Effector memory CD8-positive, alpha-beta T cell (primary cell): ENCODE measurements around the gene COX11.

Experiments
- ATAC-seq: fragments of 150-1000 bp; cut with Tn5 transposase; replicated peaks from 2 replicates; pipeline ENCODE4 v1.10.0; 2021; ENCODE audit warnings: mild to moderate bottlenecking, moderate library complexity
- DNase-seq, 3 experiments: peaks; one replicate each; pipeline ENCODE4 v3.0.0; 2021
- H3K27ac Mint-ChIP-seq, 2 donors: one replicate each; pipeline ENCODE4 v1.8.0; 2022; ENCODE audit warnings: mild to moderate bottlenecking in 2 of 2, mixed read lengths in 2 of 2, moderate library complexity in 2 of 2
- H3K27me3 Mint-ChIP-seq, 2 donors: one replicate each; pipeline ENCODE4 v1.8.0; 2022; ENCODE audit warnings: mixed read lengths in 2 of 2
- H3K36me3 Mint-ChIP-seq: one replicate; pipeline ENCODE4 v1.8.0; 2022; ENCODE audit warnings: mild to moderate bottlenecking, moderate library complexity, mixed read lengths; ENCODE audit not compliant: insufficient read depth
- H3K4me1 Mint-ChIP-seq, 2 donors: one replicate each; pipeline ENCODE4 v1.8.0; 2022; ENCODE audit warnings: low read depth in 2 of 2, mixed read lengths in 2 of 2
- H3K4me3 Mint-ChIP-seq, 2 donors: one replicate each; pipeline ENCODE4 v1.8.0; 2022; ENCODE audit warnings: mild to moderate bottlenecking in 2 of 2, mixed read lengths in 2 of 2, moderate library complexity in 2 of 2
- H3K9me3 Mint-ChIP-seq, 2 donors: one replicate each; pipeline ENCODE4 v1.8.0; 2022; ENCODE audit warnings: mixed read lengths in 2 of 2

The COX11 gene

DNA sequence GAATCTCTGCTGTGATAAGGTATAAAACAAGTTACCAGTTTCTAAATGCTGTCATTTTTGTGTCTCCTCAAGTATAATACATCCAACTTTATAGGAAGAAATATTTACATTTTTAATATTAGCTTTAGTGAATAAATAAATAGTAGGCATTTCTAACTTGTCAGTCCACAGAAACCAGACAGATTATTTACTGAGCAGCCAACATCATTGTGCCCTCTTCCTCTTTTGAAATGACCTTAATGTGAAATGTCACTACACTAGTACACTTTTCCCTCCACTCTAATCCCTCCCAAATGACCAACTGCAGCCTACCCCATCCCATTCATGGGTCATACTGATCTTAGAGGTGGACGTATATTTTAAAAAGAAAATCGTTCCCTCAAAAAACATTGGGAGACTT is 9.3 kb upstream of the COX11 start:
- H3K4me1 Mint-ChIP-seq: no peaks in the 10 kb centered on the region
- ATAC-seq: no peak
- no peak overlapping the region for H3K27ac Mint-ChIP-seq
- no peaks in the 10 kb centered on the region for H3K9me3 Mint-ChIP-seq
- DNase-seq: no peak
- H3K36me3 Mint-ChIP-seq: no peaks in the 10 kb centered on the region
- H3K27me3 Mint-ChIP-seq: no peaks in the 10 kb centered on the region
- no peak overlapping the region for H3K4me3 Mint-ChIP-seq

DNA sequence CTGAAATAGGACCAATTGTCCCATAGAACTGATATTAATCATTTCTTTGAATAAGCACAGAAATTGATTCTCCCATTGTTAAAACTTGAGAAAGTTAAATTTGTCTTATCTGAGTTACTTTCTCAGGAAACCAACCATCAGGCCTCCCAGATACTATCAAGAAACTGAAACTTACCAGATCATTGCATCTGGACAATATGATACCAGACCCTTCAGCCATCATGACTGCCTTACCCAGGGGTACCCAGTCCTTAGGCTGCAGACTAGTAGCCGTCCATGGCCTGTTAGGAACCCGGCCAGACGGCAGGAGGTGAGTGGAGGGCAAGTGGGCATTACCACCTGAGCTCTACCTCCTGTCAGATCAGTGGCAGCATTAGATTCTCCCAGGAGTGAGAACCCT is 7.9 kb upstream of the COX11 start:
- Mint-ChIP-seq H3K36me3 (no peaks in the 10 kb centered on the region), H3K27me3 (no peaks in the 10 kb centered on the region), H3K27ac (no peak overlapping the region), H3K4me3 (no peak overlapping the region), H3K9me3 (no peaks in the 10 kb centered on the region), H3K4me1 (no peaks in the 10 kb centered on the region)
- no peak for ATAC-seq
- no peak for DNase-seq

GRCh38 chr17:54974759-54975158 is 6.3 kb upstream of the COX11 start:
- ATAC-seq (no peak), DNase-seq (no peak)
- Mint-ChIP-seq H3K4me1 (peaks cover 0 to 5% of the 10 kb centered on the region in 2 donors), H3K9me3 (no peaks in the 10 kb centered on the region), H3K36me3 (no peaks in the 10 kb centered on the region), H3K4me3 (no peak overlapping the region), H3K27ac (no peak overlapping the region), H3K27me3 (no peaks in the 10 kb centered on the region)

DNA sequence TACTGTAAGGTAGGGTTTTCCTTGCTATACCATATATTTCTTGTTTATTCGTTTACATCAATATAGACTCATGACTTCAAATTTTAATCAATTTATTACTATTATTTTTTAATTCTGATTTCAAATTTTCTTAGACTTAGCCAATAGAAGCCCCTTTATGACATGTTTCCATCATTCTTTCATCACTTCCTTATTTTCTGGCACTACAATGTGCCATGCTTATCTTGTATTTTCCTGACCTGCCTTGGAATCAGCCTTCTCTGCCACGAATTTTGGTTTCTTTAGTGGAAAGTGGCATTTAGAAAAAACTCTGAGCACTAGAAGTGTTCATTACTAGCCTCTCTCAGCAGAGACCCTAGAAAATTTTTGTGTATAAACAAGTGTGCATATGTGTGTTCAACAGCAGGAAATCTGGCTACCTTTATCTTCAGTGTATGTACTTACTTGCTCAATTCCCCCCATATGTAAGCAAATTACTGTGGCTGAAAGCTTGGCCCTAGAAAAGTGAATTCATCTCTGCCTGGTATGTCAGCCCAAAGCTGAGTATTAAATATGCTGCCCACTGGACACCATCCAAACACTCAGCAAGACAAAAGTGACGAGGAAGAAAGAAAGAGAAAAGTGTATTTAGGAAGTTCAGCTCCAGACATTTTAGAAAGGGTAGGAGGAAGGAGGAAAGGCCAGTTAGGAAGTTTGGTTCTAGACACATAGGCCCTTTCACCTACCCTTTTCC is 4.1 kb upstream of the COX11 start:
- Mint-ChIP-seq H3K4me3 (no peak overlapping the region), H3K27ac (no peak overlapping the region), H3K4me1 (peaks cover 1 to 11% of the 10 kb centered on the region in 2 donors), H3K9me3 (no peaks in the 10 kb centered on the region), H3K27me3 (no peaks in the 10 kb centered on the region), H3K36me3 (no peaks in the 10 kb centered on the region)
- DNase-seq (no peak), ATAC-seq (no peak)

DNA sequence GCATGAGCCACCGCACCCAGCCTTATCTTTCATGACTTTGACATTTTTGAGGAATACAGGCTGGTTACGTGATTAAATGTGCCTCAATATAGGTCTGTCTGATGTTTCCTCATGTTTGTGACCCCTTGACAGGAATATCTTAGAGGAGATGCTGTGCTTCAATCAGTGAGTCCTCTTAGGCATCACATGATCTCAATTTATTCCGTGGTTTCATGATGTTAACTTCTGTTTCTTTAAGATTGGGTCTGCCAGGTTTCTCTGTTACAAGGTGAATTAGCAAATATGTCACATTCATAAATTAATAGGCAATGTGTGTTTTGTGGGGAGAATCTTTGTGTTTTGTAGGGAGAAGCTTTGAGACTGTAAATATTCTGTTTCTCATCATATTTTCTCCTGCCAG is 3.4 kb upstream of the COX11 start:
- H3K4me1 Mint-ChIP-seq: peaks cover 3 to 18% of the 10 kb centered on the region in 2 donors
- H3K36me3 Mint-ChIP-seq: no peaks in the 10 kb centered on the region
- no peak overlapping the region for H3K4me3 Mint-ChIP-seq
- ATAC-seq (no peak), DNase-seq (no peak)
- H3K9me3 Mint-ChIP-seq: no peaks in the 10 kb centered on the region
- no peaks in the 10 kb centered on the region for H3K27me3 Mint-ChIP-seq
- no peak overlapping the region for H3K27ac Mint-ChIP-seq

- H3K4me3 Mint-ChIP-seq: no peak overlapping the region
Observed at GRCh38 chr17:54971147-54971546, 2.7 kb upstream of the COX11 start.

DNA sequence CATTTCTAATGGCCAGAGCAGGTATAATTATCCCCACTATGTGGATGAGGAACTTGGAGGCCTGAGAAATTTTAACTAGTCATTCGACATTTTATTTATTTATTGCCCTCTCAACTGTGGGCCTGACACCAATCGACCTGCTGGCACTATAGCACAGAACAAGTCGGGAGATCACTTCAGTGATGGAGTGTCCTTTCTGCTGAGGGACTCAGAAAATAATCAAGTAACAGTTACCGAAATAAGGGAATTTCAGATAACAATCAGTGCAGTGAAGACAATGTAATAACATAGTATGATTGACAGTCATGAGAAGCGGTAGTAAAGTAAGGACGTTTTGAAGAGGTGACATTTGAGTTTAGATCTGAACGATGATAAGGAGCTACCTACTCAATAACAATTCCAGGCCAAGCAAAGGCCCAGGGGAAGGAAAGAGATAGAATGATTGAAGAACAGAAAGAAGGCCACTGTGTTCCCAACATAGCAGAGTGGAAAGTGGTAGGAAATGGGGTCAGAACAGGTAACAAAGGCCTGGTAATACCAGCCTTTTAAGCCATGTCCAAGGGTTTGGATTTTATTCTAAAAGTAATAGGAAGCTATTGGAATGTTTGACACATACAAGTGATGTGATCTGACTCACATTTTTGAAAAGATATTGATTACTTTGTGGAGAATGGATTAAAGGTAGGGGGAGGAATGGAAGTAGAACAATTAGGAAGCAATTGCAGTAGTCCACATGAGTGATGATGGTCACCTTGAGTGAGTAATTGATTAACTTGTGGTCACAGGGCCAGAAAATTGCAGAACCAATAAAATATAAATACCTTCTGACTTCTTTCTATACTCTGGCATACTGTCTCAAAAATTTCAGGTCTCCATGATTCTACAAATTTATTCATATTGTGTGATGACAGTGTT is 1.5 kb upstream of the COX11 start:
- Mint-ChIP-seq H3K27me3 (no peaks in the 10 kb centered on the region), H3K27ac (no peak overlapping the region), H3K4me3 (peak overlapping the region in 1 of 2 donors; percentile 13), H3K4me1 (peaks cover 7 to 31% of the 10 kb centered on the region in 2 donors), H3K36me3 (no peaks in the 10 kb centered on the region), H3K9me3 (no peaks in the 10 kb centered on the region)
- no peak for ATAC-seq
- no peak for DNase-seq

More at GRCh38 chr17:54971147-54971546, 2.7 kb upstream of the COX11 start:
- DNase-seq (no peak), ATAC-seq (no peak)
- Mint-ChIP-seq H3K27ac (peak overlapping the region in 1 of 2 donors; percentile 22), H3K36me3 (no peaks in the 10 kb centered on the region), H3K9me3 (no peaks in the 10 kb centered on the region), H3K4me1 (peaks cover 7 to 25% of the 10 kb centered on the region in 2 donors), H3K27me3 (no peaks in the 10 kb centered on the region)

DNA sequence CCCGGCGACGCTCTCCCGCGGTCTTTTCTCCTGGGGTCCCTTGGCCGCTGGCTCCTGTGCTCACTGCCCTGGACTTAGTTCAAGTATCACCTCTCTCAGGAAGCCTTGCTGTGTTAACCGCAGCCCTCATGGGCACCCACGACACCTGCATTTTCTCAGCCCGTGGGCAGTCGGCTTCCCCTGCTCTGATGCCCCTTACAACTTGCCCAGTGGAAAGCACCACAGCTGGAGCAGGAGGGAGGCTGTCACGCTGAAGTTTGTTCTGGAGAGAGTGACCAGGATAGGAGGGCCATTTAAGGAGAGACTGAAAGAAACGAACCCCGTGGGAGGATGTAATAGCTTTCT is 506 bp upstream of the COX11 start:
- Mint-ChIP-seq H3K4me3 (no peak overlapping the region), H3K36me3 (peaks cover 6% of the 10 kb centered on the region), H3K4me1 (peaks cover 7 to 31% of the 10 kb centered on the region in 2 donors), H3K27me3 (no peaks in the 10 kb centered on the region), H3K27ac (no peak overlapping the region), H3K9me3 (no peaks in the 10 kb centered on the region)
- no peak for DNase-seq
- peak; percentile 21 for ATAC-seq

DNA sequence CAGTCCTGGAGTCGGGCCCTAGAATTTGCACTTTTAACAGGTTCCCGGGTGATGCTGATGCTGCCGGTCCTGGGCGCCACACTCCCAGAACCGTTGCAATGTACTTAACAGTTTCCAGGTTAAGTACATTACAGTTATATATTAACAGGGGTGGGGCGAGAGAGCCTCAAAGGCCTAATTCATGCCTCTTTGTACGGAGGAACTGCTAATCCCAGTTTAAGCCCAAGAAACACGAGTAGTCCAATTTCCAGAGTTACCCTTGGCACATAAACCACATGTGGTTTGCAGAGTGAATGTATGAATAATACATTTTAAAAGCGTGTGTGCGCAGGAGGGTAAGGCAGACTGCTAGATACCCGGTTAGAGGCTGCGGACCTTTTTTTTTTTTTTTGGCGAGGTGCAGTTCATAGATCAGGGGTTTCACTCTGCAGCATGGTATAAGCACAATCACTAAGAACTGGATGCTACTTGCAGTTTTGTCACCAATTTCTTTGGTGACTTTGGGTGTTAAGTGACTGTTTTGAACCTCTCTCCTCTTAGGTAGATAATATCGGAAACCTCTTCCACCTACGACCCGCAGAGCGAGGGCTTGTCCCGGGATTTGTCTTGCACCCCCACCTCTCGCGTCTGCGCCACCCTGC is 713 bp downstream of the COX11 start:
- Mint-ChIP-seq H3K27ac (no peak overlapping the region), H3K9me3 (no peaks in the 10 kb centered on the region), H3K36me3 (peaks cover 16% of the 10 kb centered on the region), H3K27me3 (no peaks in the 10 kb centered on the region), H3K4me1 (peaks cover 7 to 31% of the 10 kb centered on the region in 2 donors), H3K4me3 (no peak overlapping the region)
- peak in 2 of 3 experiments; percentile 33 to 49 for DNase-seq
- peak; percentile 34 for ATAC-seq

DNA sequence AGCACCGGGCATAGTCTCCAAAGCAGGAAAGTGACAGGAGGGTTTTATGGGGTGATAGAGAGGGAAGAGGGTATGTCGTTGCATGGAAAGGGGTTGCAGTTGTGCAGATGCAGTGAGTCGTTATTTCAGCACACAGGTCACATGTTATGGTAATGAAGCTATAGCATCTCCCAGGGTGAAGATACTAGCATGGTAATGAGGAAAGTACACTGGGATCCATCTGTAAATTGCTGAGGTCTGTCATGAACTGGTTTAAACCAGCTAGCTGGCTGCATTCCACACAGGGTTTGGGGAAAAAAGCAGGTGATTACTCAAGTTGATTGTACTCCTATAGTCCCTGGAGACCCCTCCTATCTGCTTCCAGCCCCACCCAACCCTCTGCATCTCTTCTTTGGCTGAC is 11.7 kb downstream of the COX11 start:
- Mint-ChIP-seq H3K27me3 (no peaks in the 10 kb centered on the region), H3K4me3 (no peak overlapping the region), H3K36me3 (peaks cover 38% of the 10 kb centered on the region), H3K4me1 (no peaks in the 10 kb centered on the region), H3K9me3 (no peaks in the 10 kb centered on the region), H3K27ac (no peak overlapping the region)
- no peak for ATAC-seq
- DNase-seq: no peak

DNA sequence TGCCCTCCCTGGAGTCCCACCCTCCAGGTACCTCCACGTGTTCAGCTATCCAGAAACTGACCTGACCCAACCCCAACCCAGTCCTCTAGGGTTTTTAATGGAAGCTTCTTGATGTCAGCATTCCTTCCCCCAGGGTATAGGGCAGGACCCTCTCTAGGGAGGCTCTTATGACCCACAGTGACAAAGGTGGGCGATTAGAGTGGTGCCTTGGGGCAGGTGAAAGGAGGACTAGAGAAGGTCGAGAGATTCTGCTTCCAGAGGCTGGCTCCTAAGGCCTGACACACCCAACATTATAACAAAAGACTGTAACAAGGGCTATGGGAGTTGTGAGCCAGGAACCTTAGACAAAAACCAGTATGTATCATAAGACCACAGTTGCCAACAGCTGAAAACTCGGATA is 17.2 kb downstream of the COX11 start:
- DNase-seq: no peak
- Mint-ChIP-seq H3K4me1 (peaks cover 0 to 3% of the 10 kb centered on the region in 2 donors), H3K36me3 (peaks cover 3% of the 10 kb centered on the region), H3K27me3 (peaks cover 16 to 20% of the 10 kb centered on the region in 2 donors), H3K9me3 (peaks cover 0 to 2% of the 10 kb centered on the region in 2 donors), H3K4me3 (no peak overlapping the region), H3K27ac (no peak overlapping the region)
- no peak for ATAC-seq

DNA sequence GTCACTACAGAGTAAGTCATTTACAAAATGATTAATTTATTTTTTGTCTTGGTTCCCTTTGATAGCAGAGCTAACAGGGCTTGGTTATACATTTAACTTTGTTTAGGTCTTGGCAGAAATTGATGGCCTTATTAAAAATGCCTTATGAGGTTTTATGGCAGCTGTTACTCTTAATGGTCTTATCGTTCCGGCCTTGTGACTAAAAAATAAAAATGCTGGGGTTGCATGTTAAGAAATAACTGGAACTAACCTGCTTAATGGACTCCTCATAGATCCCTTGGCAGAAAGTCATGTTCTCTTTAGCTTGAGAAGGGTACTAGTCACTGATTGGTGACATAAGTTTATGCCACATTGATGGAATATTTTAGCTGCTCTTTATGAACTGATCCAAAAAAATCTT is 18.3 kb downstream of the COX11 start:
- Mint-ChIP-seq H3K27ac (no peak overlapping the region), H3K4me3 (no peak overlapping the region), H3K4me1 (peaks cover 0 to 3% of the 10 kb centered on the region in 2 donors), H3K36me3 (peaks cover 3% of the 10 kb centered on the region), H3K9me3 (peaks cover 0 to 2% of the 10 kb centered on the region in 2 donors), H3K27me3 (peaks cover 16 to 28% of the 10 kb centered on the region in 2 donors)
- DNase-seq (no peak), ATAC-seq (no peak)

- DNase-seq: no peak
- no peak for ATAC-seq
- Mint-ChIP-seq H3K27ac (no peak overlapping the region), H3K36me3 (peaks cover 3% of the 10 kb centered on the region), H3K9me3 (peaks cover 0 to 2% of the 10 kb centered on the region in 2 donors), H3K27me3 (peaks cover 16 to 28% of the 10 kb centered on the region in 2 donors), H3K4me3 (no peak overlapping the region), H3K4me1 (peaks cover 0 to 3% of the 10 kb centered on the region in 2 donors)
Observed at GRCh38 chr17:54948380-54948779, 20.1 kb downstream of the COX11 start.
